Gastroesophageal sphincter (tissue), 3 donors: ENCODE measurements around the gene PRRG3.

Experiments used
- CTCF ChIP-seq, 4 experiments: fragments of 200-600 bp in 2 of 4; fragments of 450-650 bp in 2 of 4; sonication (generic) in 1 of 4; IDR thresholded peaks; one replicate each; pipeline ENCODE4 v1.5.1; 2017 to 2019; ENCODE audit warnings: antibody characterized with exemption in 4 of 4, mild to moderate bottlenecking in 2 of 4, moderate library complexity in 2 of 4
- EP300 ChIP-seq: sonication (generic); formaldehyde crosslinking; IDR thresholded peaks from one replicate; pipeline ENCODE4 v1.6.1; 2017; ENCODE audit warnings: antibody characterized with exemption, mild to moderate bottlenecking
- POLR2A ChIP-seq, 2 donors: fragments of 450-650 bp; IDR thresholded peaks; one replicate each; pipeline ENCODE4 v1.6.1; 2017; ENCODE audit warnings: antibody characterized with exemption in 2 of 2, mild to moderate bottlenecking in 2 of 2, moderate library complexity in 1 of 2
- POLR2AphosphoS5 ChIP-seq: sonication (generic); formaldehyde crosslinking; IDR thresholded peaks from one replicate; pipeline ENCODE4 v1.6.1; 2017; ENCODE audit warnings: antibody characterized with exemption

- TF ChIP-seq CTCF (IDR thresholded peaks at IDR 0.05) (no peak), POLR2A (IDR thresholded peaks at IDR 0.05) (no peak), POLR2AphosphoS5 (no peak), EP300 (no peak)
Observed at GRCh38 chrX:151703487-151703886, 8.2 kb downstream of the PRRG3 start.
